Gastroesophageal sphincter (tissue), 2 donors: Measurements from ENCODE around the gene AK3.

Experiments
- EP300 ChIP-seq: sonication (generic); formaldehyde crosslinking; IDR thresholded peaks from one replicate; pipeline ENCODE4 v1.6.1; 2017; ENCODE audit warnings: antibody characterized with exemption, mild to moderate bottlenecking
- POLR2A ChIP-seq, 2 donors: fragments of 450-650 bp; IDR thresholded peaks; one replicate each; pipeline ENCODE4 v1.6.1; 2017; ENCODE audit warnings: antibody characterized with exemption in 2 of 2, mild to moderate bottlenecking in 2 of 2, moderate library complexity in 1 of 2

GRCh38 chr9:4680750-4681149, 60.3 kb downstream of the AK3 start:
- TF ChIP-seq POLR2A (IDR thresholded peaks at IDR 0.05) (no peak), EP300 (no peak)
